Measurements from ENCODE around the gene RBFOX1. TPM values are rescaled to one million over a fixed set of nuclear protein-coding genes. Genes with fewer than 3 reads are reported as not detected.

The RBFOX1 gene
- total and polyA plus RNA-seq, 2 donors (not counting 1 experiment from before 2014, with no cell fraction given): not detected

DNA sequence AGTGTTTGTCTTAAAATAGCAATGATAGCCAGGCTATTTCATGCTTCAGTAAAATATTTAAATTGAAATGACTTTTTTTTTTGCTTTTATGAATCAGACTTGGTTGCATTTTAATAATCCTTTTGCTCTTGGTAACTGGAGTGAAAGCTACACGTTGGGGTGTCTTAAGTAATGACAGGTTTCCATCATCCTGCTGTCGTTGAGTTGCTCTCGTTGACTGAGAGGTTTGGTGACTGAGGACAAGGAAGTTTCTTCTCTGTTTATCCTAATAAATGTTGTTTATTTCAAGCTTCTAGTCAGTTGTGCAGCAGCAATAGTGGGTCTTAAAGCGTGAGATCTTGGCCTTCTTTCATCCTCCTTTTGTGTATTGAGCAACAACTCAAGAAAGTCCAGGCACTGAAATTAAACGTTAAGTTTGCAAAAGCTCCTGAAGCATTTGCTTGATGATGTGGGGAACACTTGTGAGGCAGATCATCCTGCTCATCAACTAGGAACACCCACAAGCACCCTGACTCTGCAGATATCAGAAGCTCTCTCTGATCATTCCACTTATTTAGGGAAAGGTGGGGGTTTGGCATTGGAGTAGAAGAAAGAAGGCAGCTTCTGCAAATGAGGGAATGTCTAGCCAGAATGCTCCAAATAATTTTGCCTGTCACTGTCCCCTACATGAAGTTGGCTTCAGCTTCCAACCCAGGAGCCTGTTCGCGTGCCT, 179.1 kb downstream of the RBFOX1 start:
- intact Hi-C loops (cut with micrococcal nuclease): no loop called here
- no peaks in the 10 kb centered on the region for H3K4me1 ChIP-seq (ENCODE audit: control insufficient read depth in 2 of 2, insufficient read depth in 2 of 2, low read length in 2 of 2)
- no peaks in the 10 kb centered on the region for H3K36me3 ChIP-seq (replicated peaks in 1 of 2; ENCODE audit: control extremely low read depth in 1 of 2, control insufficient read depth in 1 of 2, extremely low read depth in 1 of 2, insufficient read depth in 2 of 2, low read length in 1 of 2)
- H3K9ac ChIP-seq (ENCODE audit: low read length): no peak overlapping the region
- H3K9me3 ChIP-seq (ENCODE audit: control extremely low read depth in 1 of 3, control insufficient read depth in 2 of 3, insufficient read depth in 1 of 3, low read length in 2 of 3): peaks cover 0 to 4% (median 0%) of the 10 kb centered on the region in 3 donors
- Mint-ChIP-seq H3K27ac (no peak overlapping the region), H3K27me3 (no peaks in the 10 kb centered on the region), H3K9me3 (ENCODE audit: insufficient read depth) (peaks cover 2% of the 10 kb centered on the region), H3K4me1 (no peaks in the 10 kb centered on the region), H3K4me3 (no peak overlapping the region)
- TF ChIP-seq, protein P1, sequence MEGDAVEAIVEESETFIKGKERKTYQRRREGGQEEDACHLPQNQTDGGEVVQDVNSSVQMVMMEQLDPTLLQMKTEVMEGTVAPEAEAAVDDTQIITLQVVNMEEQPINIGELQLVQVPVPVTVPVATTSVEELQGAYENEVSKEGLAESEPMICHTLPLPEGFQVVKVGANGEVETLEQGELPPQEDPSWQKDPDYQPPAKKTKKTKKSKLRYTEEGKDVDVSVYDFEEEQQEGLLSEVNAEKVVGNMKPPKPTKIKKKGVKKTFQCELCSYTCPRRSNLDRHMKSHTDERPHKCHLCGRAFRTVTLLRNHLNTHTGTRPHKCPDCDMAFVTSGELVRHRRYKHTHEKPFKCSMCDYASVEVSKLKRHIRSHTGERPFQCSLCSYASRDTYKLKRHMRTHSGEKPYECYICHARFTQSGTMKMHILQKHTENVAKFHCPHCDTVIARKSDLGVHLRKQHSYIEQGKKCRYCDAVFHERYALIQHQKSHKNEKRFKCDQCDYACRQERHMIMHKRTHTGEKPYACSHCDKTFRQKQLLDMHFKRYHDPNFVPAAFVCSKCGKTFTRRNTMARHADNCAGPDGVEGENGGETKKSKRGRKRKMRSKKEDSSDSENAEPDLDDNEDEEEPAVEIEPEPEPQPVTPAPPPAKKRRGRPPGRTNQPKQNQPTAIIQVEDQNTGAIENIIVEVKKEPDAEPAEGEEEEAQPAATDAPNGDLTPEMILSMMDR (IDR thresholded peaks at IDR 0.05): no peak
- no peak for TF ChIP-seq EZH2 (IDR thresholded peaks at IDR 0.05; ENCODE audit: borderline replicate concordance, insufficient read depth, low read depth, low read length, poor library complexity, severe bottlenecking)
- DNase-seq (no peak), ATAC-seq (ENCODE audit: low read depth) (no peak)
- H4K20me1 ChIP-seq (ENCODE audit: control insufficient read depth, insufficient read depth, low read length, poor library complexity, severe bottlenecking): no peaks in the 10 kb centered on the region
- no peaks in the 10 kb centered on the region for H3K27me3 ChIP-seq (replicated peaks in 1 of 4; ENCODE audit: control extremely low read depth in 1 of 4, control insufficient read depth in 3 of 4, insufficient read depth in 4 of 4, low read length in 3 of 4)
- no peak overlapping the region for H2AFZ ChIP-seq (ENCODE audit: insufficient read depth, low read depth, low read length, poor library complexity, severe bottlenecking)
- CTCF ChIA-PET: no interaction called here
- H3K4me2 ChIP-seq (replicated peaks; ENCODE audit: low read depth, low read length, poor library complexity, severe bottlenecking): no peak overlapping the region
- H3K4me3 ChIP-seq (ENCODE audit: control extremely low read depth in 1 of 5, extremely low read depth in 1 of 5, insufficient read depth in 1 of 5, low read depth in 2 of 5, low read length in 4 of 5): no peak overlapping the region
- H3K27ac ChIP-seq (ENCODE audit: low read length in 2 of 2): no peak overlapping the region
- 86% methylated on average over 1 of the region's 7 CpGs for WGBS (ENCODE audit: insufficient coverage)
- no peaks in the 10 kb centered on the region for H3K79me2 ChIP-seq (ENCODE audit: control insufficient read depth, insufficient read depth, low read length)
- POLR2A ChIA-PET: no interaction called here

DNA sequence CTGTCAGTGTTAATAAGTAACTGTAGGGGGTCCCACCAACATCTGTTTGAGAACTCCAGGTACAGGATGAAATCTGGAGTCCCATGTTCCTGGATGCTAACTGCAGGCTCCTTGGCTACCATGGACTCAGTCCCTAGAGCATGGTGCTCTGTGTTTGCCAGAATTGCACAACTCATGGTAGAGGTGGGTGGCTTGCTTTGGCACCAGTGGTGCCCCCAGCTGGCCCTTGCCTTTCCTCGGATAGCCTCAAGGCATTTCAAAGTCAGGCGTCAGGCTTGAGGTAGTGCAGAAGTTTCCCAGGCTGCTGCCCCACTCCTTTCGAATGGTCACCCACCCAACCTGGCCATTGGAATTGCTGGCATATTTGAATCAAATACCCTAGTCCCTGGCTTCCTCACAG, 179.9 kb downstream of the RBFOX1 start:
- Histone ChIP-seq H3K9ac (ENCODE audit: low read length) (no peak overlapping the region), H4K20me1 (ENCODE audit: control insufficient read depth, insufficient read depth, low read length, poor library complexity, severe bottlenecking) (no peaks in the 10 kb centered on the region), H3K4me1 (ENCODE audit: control insufficient read depth in 2 of 2, insufficient read depth in 2 of 2, low read length in 2 of 2) (no peaks in the 10 kb centered on the region), H3K27ac (ENCODE audit: low read length in 2 of 2) (no peak overlapping the region), H3K36me3 (replicated peaks in 1 of 2; ENCODE audit: control extremely low read depth in 1 of 2, control insufficient read depth in 1 of 2, extremely low read depth in 1 of 2, insufficient read depth in 2 of 2, low read length in 1 of 2) (no peaks in the 10 kb centered on the region), H2AFZ (ENCODE audit: insufficient read depth, low read depth, low read length, poor library complexity, severe bottlenecking) (no peak overlapping the region), H3K79me2 (ENCODE audit: control insufficient read depth, insufficient read depth, low read length) (no peaks in the 10 kb centered on the region), H3K9me3 (ENCODE audit: control extremely low read depth in 1 of 3, control insufficient read depth in 2 of 3, insufficient read depth in 1 of 3, low read length in 2 of 3) (peaks cover 0 to 4% (median 0%) of the 10 kb centered on the region in 3 donors), H3K4me3 (ENCODE audit: control extremely low read depth in 1 of 5, extremely low read depth in 1 of 5, insufficient read depth in 1 of 5, low read depth in 2 of 5, low read length in 4 of 5) (no peak overlapping the region), H3K27me3 (replicated peaks in 1 of 4; ENCODE audit: control extremely low read depth in 1 of 4, control insufficient read depth in 3 of 4, insufficient read depth in 4 of 4, low read length in 3 of 4) (no peaks in the 10 kb centered on the region), H3K4me2 (replicated peaks; ENCODE audit: low read depth, low read length, poor library complexity, severe bottlenecking) (no peak overlapping the region)
- WGBS (ENCODE audit: insufficient coverage): no CpG with 5 or more reads among the region's 3 CpGs
- ATAC-seq (ENCODE audit: low read depth): no peak
- ChIA-PET POLR2A (no interaction called here), CTCF (no interaction called here)
- intact Hi-C loops (cut with micrococcal nuclease): no loop called here
- DNase-seq: no peak
- H3K4me3 Mint-ChIP-seq: no peak overlapping the region
- TF ChIP-seq, protein P1 (IDR thresholded peaks at IDR 0.05): no peak
- no peak for TF ChIP-seq EZH2 (IDR thresholded peaks at IDR 0.05; ENCODE audit: borderline replicate concordance, insufficient read depth, low read depth, low read length, poor library complexity, severe bottlenecking)
- H3K4me1 Mint-ChIP-seq: no peaks in the 10 kb centered on the region
- peaks cover 2% of the 10 kb centered on the region for H3K9me3 Mint-ChIP-seq (ENCODE audit: insufficient read depth)
- H3K27me3 Mint-ChIP-seq: no peaks in the 10 kb centered on the region
- H3K27ac Mint-ChIP-seq: no peak overlapping the region
